HG02852 (cell line): ENCODE results near the gene NMT2.

ENCODE experiments used
- ATAC-seq: cut with Tn5 transposase; IDR thresholded peaks from one replicate; pipeline ENCODE4 v1.9.1; 2021; ENCODE audit warnings: mild to moderate bottlenecking, moderate library complexity; ENCODE audit not compliant: unreplicated experiment

Gene NMT2

DNA sequence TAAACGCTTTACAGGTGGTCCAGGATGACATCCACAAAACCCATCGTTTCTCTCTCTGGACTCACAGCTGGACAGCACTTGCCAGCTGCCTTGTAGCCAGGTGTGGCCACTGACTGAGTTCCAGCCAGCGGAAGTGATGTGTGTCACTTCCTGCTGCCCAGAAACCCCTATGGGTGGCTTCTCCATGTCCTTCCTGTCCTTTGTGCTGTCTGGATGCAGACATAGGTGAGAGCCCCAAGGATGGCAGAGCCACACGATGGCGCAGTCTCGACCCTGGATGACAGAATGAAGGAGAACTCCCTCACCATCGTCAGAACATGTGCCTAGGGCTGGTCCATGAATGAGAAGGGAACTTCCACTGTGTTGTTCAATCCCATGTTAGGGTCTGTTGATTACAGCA is 22.1 kb downstream of the NMT2 start:
- ATAC-seq, result no peak

DNA sequence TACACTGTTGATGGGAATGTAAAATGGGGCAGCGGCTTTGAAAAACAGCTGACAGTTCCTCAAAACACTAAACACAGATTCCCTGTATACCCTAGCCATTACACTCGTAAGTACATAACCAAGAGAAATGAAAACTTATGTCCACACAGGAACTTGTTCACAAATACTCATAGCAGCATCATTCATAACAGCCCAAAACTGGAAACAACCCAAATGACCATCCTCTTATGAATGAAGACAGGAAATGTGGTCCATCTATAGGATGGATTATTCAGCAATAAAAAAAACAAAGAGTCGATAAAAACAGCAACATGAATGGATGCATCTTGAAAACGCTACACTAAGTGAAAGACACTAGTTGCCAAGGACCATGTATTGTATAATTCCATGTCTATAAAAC is 23.7 kb downstream of the NMT2 start:
- ATAC-seq, result no peak

DNA sequence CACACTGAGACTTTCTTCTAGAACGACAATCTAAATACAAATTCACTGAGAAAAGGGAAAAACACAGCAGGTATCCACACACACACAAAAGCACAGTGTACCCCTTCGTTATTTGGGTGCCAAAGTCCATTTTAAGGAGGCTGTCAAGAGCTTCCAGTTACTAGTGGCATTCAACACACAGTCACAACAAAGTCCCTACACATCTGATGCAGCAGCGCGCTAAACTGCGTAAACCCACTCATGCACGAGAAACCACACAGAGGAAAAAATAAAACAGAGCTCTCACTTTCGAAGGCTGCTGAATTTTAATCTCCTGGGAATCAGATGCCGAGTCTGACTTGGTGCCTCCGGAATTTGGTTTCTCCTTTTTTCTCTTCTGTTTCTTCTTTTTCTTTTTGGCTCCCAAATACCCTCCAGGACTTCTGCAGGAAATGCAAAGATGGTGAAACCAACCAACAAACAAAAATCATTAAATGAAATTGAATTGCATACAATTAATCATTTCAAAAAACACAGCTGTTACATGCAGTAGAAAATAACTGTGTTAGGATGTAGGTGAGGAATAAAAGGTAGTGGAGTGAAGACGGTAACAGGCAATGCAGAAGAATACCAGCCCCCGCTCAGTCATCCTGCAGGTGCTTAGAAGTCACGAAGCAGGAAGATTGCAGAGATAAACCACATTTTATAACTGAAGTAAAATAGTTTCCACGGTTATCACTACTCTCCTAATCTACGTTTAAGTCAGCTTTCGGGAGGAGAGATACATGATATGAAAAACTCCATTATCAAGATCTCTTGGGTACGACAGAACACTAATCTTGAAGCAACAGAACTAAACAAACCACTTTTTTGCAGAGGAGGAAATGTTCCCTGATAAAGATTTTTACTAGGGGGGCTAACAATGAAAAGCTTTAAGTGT is 27.1 kb downstream of the NMT2 start:
- ATAC-seq, result peak; percentile 91

DNA sequence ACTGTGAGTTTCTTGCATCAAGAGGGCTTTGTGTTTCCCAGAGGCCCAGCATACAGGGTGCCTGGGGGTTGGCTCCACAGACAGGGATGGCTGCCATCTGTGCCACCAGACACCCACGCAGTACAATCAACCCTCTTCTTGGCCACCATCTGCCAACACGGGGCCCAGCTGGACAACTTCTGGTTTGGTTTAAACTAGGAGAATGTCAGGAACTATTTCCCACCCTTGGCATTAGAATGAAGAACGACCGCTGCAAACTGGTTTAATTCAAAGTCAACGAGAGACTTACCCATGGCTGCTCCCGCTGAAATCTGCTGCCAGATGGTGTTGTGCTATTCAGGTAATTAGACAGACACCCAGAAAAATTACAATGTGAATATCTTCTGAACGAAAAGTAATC is 27.8 kb downstream of the NMT2 start:
- no peak for ATAC-seq

DNA sequence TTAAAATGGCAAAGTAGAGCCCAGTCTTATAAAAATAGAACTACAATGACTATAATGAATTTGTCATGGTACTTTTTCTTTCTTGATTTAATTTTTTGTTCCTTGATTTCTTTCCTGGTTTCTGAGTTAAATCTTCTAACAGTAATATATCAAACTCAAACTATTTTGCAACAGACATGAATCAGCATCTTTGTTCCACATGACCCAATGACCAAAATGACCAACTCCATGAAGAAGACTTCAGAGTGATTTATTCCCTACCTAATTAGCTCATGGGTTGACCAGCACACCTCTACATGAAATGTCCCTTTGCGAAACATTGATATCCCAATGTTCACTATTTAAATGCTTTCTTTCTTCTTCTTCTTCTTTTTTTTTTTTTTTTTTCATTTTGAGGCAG is 30.9 kb downstream of the NMT2 start:
- ATAC-seq, result no peak

DNA sequence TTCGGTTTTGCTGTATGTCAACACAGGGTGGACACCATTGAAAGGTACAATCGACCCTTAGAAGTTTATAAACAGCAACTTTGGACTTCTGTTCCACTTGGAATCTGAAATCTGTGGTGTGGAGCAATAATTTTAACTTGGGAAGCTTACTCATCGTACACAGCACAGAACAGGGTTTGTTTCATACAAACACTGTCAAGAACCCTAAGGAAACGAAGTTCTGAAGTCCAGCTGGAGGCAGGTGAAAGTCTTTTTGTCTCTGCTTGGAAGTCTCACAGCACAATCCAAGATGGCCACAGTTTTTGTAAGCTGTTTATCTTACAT is 31.5 kb downstream of the NMT2 start:
- no peak for ATAC-seq

DNA sequence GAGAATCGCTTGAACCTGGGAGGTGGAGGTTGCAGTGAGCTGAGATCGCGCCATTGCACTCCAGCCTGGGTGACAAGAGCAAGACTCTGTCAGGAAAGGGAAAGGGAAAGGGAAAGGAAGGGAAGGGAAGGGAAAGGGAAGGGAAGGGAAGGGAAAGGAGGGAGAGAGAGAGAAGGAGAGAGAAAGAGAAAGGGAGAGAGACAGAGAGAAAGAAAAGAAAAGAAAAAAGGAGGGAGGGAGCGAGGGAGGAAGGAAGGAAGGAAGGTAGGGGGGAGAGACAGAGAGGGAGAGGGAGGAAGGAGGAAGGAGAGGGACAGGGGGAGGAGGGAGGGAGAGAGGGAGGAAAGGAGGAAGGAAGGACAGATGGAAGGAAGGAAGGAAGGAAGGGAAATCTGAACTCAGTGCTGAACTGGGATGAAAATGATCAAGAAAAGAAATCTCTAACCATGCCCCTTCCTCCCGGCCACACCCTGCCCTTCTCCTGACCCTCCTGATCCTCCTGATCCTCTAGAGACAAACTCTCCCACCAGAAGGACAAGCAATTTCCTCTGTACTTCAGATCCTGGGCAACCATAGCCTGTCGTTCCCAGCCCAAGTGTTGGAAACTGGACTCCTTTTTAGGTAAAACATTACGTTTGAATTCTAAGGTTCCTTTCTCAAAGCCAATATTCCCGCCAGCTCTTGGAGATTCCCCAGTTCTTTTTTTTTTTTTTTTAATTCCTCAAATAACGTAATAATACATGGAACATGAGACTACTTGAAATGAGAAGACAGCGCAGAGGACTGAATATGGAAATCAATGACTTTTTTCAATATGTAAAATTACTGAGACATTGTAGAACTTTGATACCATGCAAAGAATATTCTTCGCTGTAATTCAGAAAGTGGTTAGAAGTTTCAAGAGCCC is 32.1 kb downstream of the NMT2 start:
- ATAC-seq, result no peak

DNA sequence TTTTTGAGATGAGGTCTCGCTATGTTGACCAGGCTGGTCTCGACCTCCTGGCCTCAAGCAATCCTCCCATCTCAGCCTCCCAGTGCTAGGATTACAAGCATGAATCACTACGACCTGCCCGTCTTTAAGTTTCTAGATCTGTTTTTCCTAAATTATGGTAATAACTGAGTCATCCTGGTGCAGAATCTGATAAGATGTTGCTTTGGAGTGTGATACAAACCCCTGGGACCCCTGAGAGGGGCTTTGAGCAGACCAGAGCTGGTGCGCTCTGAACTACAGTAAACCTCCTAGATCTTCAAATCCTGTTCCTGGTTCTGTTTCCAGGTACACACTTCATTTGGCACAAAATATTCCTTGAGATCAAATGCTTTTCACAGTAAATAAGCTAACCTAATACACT is 37.2 kb downstream of the NMT2 start:
- no peak for ATAC-seq

DNA sequence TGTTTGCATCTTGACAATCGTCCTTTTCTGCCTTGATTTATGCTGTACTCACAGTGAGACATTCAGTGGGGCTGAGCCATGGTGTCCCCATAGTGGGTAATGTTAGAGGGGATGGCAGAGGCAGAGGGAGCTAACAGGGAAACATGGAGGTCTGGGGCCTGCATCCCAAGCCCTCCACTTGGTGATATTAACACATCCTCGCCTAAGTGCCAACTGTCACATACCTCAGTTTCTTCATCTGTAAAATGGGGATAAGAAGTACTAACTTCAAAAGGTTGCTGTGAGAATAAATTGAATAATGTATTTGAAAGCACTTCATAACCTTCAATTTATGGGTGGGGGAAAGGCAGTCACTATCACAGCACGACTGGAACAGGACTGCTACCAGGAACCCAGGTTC is 43.6 kb downstream of the NMT2 start:
- ATAC-seq, result no peak

DNA sequence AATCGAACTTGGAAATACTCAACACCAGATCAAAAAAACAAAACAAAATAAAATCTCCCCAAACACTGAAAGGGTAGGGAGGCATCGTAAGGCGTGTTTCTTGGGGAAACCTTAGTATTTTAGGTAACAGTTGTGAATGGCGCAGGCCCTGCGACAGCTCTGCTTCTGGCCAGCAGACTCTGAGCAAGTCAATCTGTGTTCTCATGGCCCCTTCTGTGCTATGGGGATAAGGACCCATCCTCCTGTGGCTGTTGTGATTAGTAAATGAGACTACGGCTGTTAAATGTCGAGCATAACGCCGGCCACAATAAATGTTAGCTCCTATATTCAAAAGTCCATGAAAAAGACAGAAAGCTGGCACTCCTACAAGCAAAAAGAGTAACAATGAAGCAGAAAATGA is 44.3 kb downstream of the NMT2 start:
- no peak for ATAC-seq

DNA sequence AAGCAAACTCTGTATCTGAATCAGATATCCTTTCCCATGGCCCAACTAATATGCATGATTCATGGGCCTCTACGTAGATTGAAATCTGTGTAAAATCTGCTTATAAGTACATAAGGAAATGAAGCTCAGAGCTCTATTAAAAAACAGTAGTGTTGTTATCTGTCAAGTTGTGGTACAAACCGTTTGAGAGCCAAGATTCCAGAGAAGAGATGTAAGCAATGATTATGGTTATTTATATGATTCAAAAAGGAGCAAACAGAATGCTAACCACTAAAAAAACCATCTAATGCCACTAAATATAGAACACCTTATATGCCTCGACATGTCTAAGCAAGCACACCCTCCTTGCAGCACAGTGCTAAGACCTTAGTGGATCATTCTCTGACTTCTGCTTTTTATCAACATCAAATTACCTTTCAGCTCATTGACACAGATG is 44.7 kb downstream of the NMT2 start:
- no peak for ATAC-seq

DNA sequence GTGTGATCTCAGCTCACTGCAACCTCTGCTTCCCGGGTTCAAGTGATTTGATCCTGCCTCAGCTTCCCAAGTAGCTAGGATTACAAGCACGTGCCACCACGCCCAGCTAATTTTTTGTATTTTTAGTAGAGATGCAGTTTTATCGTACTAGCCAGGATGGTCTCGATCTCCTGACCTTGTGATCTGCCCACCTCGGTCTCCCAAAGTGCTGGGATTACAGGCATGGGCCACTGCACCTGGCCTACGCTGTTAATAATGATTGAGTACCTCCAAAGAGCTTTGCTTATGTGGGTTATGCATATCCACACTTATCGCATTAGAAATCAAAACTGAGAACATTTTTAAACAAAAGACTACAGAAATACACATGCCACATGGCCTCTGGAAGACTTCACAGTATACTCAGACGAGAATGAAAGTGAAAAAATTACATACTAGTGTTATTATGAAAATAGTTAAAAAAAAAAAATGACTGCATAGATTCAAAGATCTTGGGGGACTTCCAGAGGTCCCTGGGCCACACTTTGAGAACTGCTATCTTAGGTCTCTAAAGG is 45.9 kb downstream of the NMT2 start:
- ATAC-seq, result peak; percentile 92

DNA sequence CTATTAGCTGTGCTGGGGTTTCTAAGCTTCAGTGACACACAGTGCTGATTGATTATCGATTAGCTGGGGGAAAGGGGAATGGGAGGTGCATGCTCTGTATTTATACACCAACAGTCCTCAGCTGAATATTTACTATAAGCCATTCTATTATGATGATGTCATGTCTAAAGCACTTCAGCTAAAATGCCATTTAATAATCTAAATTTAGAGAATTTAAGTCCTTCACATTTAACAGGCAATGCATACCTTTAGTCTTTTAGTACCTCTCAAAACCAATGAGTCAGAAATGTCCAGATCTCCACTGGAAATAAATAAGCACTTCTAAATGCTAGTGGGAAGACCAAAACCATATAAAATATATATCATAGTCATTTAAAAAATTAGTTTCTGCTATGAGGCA is 46.8 kb downstream of the NMT2 start:
- ATAC-seq, result no peak

DNA sequence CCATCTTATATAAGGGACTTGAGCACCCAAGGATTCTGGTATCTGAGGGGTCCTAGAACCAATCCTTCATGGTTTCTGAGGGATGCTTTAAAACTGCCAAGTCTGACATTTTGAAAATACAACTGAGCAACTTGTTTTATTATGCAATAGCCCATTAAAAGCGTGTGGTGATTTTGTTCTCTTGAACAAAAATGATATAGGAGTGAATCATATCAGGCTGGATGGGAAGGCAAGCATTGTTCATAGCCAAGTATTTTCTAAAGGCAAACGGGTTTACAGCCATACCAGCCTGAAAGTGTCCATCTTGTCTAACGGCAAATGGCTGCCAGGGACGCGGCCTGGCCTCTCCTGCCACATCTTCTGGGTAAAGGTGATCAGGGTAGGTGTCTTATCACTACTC is 48.0 kb downstream of the NMT2 start:
- ATAC-seq, result no peak

DNA sequence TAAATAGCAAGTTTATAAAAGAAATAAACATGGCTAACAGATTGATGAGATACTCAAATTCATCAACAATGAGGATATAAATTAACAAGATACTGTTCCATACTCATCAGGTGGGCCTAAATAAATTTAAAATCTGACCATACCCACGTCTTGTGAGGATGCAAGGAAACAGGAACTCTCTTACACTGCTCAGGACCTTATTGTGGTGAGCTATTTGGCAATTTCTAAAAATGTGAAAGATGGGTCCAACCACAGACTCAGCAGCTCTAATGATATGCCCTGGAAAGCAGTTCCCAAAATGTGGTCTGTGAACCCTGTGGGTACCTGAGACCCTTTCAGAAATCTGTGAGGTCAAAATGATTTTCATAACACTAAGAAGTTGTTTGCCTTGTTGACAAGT is 49.9 kb downstream of the NMT2 start:
- no peak for ATAC-seq

DNA sequence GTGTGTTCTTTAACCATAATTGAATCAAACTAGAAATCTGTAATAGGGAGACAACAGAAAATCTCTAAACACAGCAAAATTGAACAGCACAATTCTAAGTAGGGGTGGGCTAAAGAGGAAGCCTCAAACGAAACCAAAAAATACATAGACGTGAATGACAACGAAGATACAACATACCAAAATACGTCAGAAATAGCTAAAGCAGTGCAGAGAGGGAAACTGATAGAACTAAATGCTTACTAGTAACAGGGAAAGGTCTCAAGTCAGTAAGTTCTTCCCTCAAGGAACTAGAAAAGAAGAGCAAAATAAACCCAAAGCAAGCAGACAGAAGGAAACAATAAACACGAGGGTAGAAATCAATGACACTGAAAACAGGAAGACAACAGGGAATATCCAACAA is 52.3 kb downstream of the NMT2 start:
- no peak for ATAC-seq

DNA sequence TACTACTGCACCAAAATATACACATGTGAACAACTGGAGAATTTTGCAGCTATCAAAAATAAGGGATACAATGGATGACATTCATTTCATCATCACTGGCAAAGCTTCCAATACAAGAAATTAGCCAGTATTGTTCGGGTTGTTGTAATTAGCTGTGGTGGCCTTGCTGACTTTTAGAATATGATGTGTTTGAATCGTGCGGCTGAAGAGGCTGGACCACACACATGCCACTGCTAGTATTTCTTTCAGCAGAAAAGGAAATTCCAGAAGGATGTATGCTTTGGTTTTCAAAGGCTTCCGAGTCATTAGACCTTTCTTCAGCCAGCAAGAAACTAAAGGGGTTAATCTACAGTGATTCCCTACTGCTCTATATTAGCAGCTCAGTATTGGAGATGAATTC is 54.7 kb downstream of the NMT2 start:
- no peak for ATAC-seq

DNA sequence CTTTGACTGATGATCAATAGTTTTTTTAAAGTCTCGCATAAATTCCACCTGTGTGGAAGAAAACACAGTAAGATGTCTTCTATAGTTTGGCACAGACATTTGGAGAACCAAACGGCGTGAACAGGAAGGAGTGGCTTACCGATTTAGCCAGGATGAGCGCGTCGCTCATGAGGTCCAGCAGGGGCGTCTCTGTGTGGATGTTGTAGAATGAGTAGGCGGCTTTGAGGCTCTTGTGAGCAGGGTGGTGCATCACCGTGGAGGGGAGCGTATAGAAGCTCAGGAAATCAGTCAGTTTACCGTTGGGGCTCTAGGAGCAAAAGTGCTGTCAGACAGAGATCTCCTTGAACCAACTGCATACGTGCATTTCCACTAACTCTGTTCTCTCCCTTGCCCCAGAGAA is 55.8 kb downstream of the NMT2 start:
- ATAC-seq, result no peak

DNA sequence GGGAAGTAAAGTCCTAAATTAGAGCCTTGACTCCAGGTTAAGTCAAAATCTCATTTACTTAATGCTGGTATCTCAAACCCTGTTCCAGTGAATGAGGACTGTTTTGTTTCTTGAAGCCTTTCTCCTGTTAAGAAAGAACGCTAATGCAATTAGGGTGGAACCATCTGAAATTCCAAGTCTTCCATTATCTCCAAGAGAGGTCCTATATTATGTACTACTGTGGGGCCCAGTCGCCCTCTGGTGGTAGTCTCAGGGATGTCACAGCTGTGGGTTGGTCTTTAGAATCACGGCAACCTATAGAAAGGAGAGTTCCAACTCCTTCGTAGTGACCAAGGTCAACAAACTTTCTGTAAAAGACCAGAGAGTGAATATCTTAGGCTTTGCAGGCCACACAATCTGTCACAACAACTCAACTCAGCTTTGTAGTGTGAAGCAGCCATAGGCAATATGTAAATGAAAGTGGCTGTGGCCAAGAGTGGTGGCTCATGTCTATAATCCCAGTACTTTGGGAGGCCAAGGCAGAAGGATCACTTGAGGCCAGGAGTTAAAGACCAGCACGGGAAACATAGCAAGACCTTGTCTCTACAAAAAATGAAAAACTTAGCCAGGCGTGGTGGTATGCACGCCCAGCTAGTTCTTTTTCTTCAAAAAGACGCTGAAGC is 62.0 kb downstream of the NMT2 start:
- peak; percentile 90 for ATAC-seq

DNA sequence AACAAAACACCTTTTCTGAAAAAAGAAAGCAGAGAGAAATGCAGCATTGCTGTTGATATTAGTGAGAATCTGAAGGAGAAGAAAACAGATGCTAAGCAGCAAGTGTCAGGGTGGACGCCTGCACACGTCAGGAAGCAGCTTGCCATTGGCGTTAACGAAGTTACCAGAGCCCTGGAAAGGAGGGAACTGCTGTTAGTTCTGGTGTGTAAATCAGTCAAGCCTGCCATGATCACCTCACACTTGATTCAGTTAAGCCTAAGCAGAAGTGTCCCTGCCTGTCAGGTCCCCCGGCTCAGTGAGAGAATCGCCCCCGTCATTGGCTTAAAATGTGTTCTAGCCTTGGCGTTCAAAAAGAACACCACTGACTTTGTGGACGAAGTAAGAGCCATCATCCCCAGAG is 65.0 kb downstream of the NMT2 start:
- ATAC-seq, result no peak

DNA sequence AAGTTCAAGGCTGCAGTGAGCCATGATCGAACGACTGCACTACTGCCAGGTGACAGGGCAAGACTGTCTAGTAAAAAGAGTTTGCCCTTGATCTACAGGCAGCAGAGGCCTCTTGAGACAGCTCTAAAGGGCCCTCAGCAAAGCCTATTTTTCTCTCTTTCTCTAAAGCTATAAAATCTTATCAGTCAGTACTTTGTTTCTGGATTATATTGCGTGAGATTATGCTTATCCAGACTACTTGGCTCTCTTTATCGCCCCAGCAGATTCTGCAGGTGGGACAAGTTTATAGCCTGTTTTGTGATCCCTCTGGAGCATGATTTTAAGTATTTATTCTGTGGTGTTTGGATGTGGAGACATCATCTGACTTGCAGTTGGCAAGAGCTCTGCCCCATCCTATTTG is 68.6 kb downstream of the NMT2 start:
- ATAC-seq, result no peak
